MCF 10A (cell line): ENCODE measurements around the gene MUC2. TPM values are rescaled to one million over a fixed set of nuclear protein-coding genes. Genes with fewer than 3 reads are reported as not detected.

Experiments
- BruUV-seq: library from RNA; stranded (reverse); fragments of 400-500 nt; replicated peaks from 2 replicates; lab custom pipeline; 2021; lab: Mats Ljungman, UMichigan
- CTCF ChIA-PET: fragments of 300-600 bp; sonication (Branson Sonifier 250); formaldehyde crosslinking; extraction: SDS; loops from one replicate; lab custom pipeline; 2021; ENCODE audit warnings: antibody characterized with exemption, inconsistent platforms; lab: Yijun Ruan, JAX
- POLR2A ChIA-PET: fragments of 300-600, 350-650 bp; sonication (Branson Sonifier 250); formaldehyde crosslinking; extraction: SDS; loops from one replicate; lab custom pipeline; 2020; ENCODE audit warnings: antibody characterized with exemption, inconsistent platforms; lab: Yijun Ruan, JAX
- DNase-seq: peaks from one replicate; pipeline ENCODE4 v3.0.0-alpha.2; 2018; ENCODE audit not compliant: unreplicated experiment
- H3K27ac Mint-ChIP-seq: one replicate; pipeline ENCODE4 v1.8.0; 2022; ENCODE audit warnings: mild to moderate bottlenecking, low read depth, mixed read lengths; ENCODE audit not compliant: unreplicated experiment
- H3K27me3 Mint-ChIP-seq: one replicate; pipeline ENCODE4 v1.8.0; 2022; ENCODE audit warnings: mixed read lengths; ENCODE audit not compliant: insufficient read depth, unreplicated experiment
- H3K36me3 Mint-ChIP-seq: one replicate; pipeline ENCODE4 v1.8.0; 2022; ENCODE audit warnings: mild to moderate bottlenecking, moderate library complexity, mixed read lengths; ENCODE audit not compliant: insufficient read depth, unreplicated experiment
- H3K4me1 Mint-ChIP-seq: one replicate; pipeline ENCODE4 v1.8.0; 2022; ENCODE audit warnings: mixed read lengths; ENCODE audit not compliant: insufficient read depth, unreplicated experiment
- H3K4me3 Mint-ChIP-seq: one replicate; pipeline ENCODE4 v1.8.0; 2022; ENCODE audit warnings: mild to moderate bottlenecking, moderate library complexity, mixed read lengths; ENCODE audit not compliant: unreplicated experiment
- H3K9me3 Mint-ChIP-seq: one replicate; pipeline ENCODE4 v1.8.0; 2022; ENCODE audit warnings: mixed read lengths; ENCODE audit not compliant: unreplicated experiment
- intact Hi-C: fragments of 100-400 bp; cut with micrococcal nuclease; formaldehyde crosslinking; loops from 2 replicates; pipeline ENCODE4 v1.14.1; 2022
- total RNA-seq: library from RNA; stranded (reverse); gene quantifications from 2 replicates; pipeline ENCODE4 v1.2.3, GENCODE V29; 2022
- TF ChIP-seq, protein P1 (sequence below): fragments of 200-600 bp; IDR thresholded peaks from one replicate; pipeline ENCODE4 v1.8.0; 2022; ENCODE audit warnings: antibody characterized with exemption, mild to moderate bottlenecking; ENCODE audit not compliant: unreplicated experiment

Gene MUC2
- total RNA-seq, 1 experiment from 2014 or later: 0.02 TPM

- BruUV-seq: no TSS peak
- intact Hi-C loops: no loop called here
- H3K4me3 Mint-ChIP-seq: no peak overlapping the region
- H3K27me3 Mint-ChIP-seq: no peaks in the 10 kb centered on the region
- POLR2A ChIA-PET: no interaction called here
- no peak overlapping the region for H3K27ac Mint-ChIP-seq
- peaks cover 7% of the 10 kb centered on the region for H3K36me3 Mint-ChIP-seq
- CTCF ChIA-PET: no interaction called here
- no peaks in the 10 kb centered on the region for H3K9me3 Mint-ChIP-seq
- no peak for DNase-seq
- no peaks in the 10 kb centered on the region for H3K4me1 Mint-ChIP-seq
- TF ChIP-seq, protein P1, sequence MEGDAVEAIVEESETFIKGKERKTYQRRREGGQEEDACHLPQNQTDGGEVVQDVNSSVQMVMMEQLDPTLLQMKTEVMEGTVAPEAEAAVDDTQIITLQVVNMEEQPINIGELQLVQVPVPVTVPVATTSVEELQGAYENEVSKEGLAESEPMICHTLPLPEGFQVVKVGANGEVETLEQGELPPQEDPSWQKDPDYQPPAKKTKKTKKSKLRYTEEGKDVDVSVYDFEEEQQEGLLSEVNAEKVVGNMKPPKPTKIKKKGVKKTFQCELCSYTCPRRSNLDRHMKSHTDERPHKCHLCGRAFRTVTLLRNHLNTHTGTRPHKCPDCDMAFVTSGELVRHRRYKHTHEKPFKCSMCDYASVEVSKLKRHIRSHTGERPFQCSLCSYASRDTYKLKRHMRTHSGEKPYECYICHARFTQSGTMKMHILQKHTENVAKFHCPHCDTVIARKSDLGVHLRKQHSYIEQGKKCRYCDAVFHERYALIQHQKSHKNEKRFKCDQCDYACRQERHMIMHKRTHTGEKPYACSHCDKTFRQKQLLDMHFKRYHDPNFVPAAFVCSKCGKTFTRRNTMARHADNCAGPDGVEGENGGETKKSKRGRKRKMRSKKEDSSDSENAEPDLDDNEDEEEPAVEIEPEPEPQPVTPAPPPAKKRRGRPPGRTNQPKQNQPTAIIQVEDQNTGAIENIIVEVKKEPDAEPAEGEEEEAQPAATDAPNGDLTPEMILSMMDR: no peak
Observed at GRCh38 chr11:1075341-1075911, 752 bp downstream of the MUC2 start.

DNA sequence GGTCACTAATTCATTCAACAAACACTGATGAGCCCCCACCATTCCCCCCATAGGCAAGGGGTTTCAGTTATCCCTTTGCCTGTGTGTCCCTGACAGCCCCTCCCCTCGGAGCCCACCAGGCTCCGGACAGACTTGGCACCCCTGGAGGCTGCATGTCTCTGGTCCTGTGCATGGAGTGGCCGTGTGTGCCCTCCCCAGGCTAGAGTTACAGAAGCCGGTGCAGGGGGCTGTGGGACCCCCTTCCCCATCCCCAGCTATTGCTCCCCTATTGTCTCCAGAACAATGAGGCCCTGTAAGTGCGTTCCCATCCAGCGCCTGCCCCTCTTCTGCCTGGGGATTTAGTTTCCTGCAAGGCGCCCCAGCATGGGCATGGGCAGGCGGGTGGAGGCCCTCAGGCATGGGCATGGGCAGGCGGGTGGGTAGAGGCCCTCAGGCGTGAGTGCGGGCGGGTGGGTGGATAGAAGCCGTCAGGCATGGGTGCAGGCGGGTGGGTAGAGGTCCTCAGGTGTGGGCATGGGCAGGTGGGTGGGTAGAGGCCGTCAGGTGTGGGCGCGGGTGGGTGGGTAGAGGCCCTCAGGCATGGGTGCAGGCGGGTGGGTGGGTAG lies 1.5 kb downstream of the MUC2 start:
- Mint-ChIP-seq H3K36me3 (peaks cover 7% of the 10 kb centered on the region), H3K27ac (no peak overlapping the region), H3K9me3 (no peaks in the 10 kb centered on the region), H3K4me1 (no peaks in the 10 kb centered on the region), H3K27me3 (no peaks in the 10 kb centered on the region), H3K4me3 (no peak overlapping the region)
- no TSS peak for BruUV-seq
- ChIA-PET POLR2A (no interaction called here), CTCF (no interaction called here)
- TF ChIP-seq, protein P1: no peak
- intact Hi-C loops: no loop called here
- no peak for DNase-seq

- Mint-ChIP-seq H3K4me1 (no peaks in the 10 kb centered on the region), H3K36me3 (peaks cover 7% of the 10 kb centered on the region), H3K27ac (no peak overlapping the region), H3K4me3 (no peak overlapping the region), H3K9me3 (no peaks in the 10 kb centered on the region), H3K27me3 (no peaks in the 10 kb centered on the region)
- BruUV-seq: no TSS peak
- ChIA-PET CTCF (no interaction called here), POLR2A (no interaction called here)
- no peak for DNase-seq
- TF ChIP-seq, protein P1: no peak
- intact Hi-C loops: no loop called here
Observed at GRCh38 chr11:1077033-1077416, 2.4 kb downstream of the MUC2 start.

DNA sequence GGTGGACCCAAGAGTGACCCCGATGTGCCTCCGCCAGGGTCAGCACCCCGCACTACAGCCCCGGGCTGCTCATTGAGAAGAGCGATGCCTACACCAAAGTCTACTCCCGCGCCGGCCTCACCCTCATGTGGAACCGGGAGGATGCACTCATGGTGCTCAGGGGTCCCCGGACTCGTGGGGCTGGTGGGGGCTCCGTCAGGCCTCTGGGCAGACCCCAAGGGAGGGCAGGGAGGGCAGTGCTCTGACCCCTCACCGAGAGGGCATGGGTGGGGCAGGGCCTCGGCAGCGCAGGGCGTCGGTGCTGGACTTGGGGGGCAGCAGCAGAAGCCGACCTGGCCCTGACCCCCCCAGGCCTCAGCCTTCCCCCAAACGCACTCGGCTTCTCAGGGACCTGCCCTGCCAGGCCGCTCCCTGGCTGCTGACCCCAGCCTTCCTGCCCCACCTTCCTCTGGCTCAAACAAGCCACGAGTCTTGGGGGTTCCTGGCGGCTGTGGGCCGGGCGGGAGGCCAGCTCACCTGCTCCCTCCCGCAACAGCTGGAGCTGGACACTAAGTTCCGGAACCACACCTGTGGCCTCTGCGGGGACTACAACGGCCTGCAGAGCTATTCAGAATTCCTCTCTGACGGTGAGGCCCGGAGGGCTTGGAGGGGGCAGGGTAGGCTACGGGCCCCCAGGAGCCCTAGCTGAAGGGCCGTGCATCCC lies 2.9 kb downstream of the MUC2 start:
- H3K27ac Mint-ChIP-seq: no peak overlapping the region
- peaks cover 7% of the 10 kb centered on the region for H3K36me3 Mint-ChIP-seq
- POLR2A ChIA-PET: no interaction called here
- intact Hi-C loops: no loop called here
- no TSS peak for BruUV-seq
- no peaks in the 10 kb centered on the region for H3K9me3 Mint-ChIP-seq
- no peaks in the 10 kb centered on the region for H3K27me3 Mint-ChIP-seq
- TF ChIP-seq, protein P1: no peak
- H3K4me3 Mint-ChIP-seq: no peak overlapping the region
- DNase-seq: no peak
- CTCF ChIA-PET: interaction anchor here (1.0 kb wide), 1 partner anchor 617 kb away, joined by 4 read pairs; no protein-coding TSS in a partner anchor
- H3K4me1 Mint-ChIP-seq: no peaks in the 10 kb centered on the region
